ENCODE data around the gene BMPR1B.

BMPR1B gene

GRCh38 chr4:94995684-94996394 lies 238.1 kb downstream of the BMPR1B start:
- H3K27ac ChIP-seq = peak overlapping the region; percentile 71
- TF ChIP-seq CTCF (IDR thresholded peaks at IDR 0.05) (no peak), ZFX (IDR thresholded peaks at IDR 0.05; ENCODE audit: borderline replicate concordance) (no peak)

GRCh38 chr4:95000076-95000648 lies 242.4 kb downstream of the BMPR1B start:
- H3K27ac ChIP-seq = no peak overlapping the region
- TF ChIP-seq CTCF (IDR thresholded peaks at IDR 0.05) (no peak), ZFX (IDR thresholded peaks at IDR 0.05; ENCODE audit: borderline replicate concordance) (no peak)

GRCh38 chr4:95004912-95005311 lies 247.2 kb downstream of the BMPR1B start:
- no peak overlapping the region for H3K27ac ChIP-seq
- TF ChIP-seq CTCF (IDR thresholded peaks at IDR 0.05) = no peak
- TF ChIP-seq ZFX (IDR thresholded peaks at IDR 0.05; ENCODE audit: borderline replicate concordance) = no peak

GRCh38 chr4:95007998-95008397 lies 250.2 kb downstream of the BMPR1B start:
- H3K27ac ChIP-seq = no peak overlapping the region
- TF ChIP-seq CTCF (IDR thresholded peaks at IDR 0.05) (no peak), ZFX (IDR thresholded peaks at IDR 0.05; ENCODE audit: borderline replicate concordance) (no peak)

GRCh38 chr4:95013236-95013635 lies 255.5 kb downstream of the BMPR1B start:
- TF ChIP-seq ZFX (IDR thresholded peaks at IDR 0.05; ENCODE audit: borderline replicate concordance) = no peak
- no peak overlapping the region for H3K27ac ChIP-seq

- H3K27ac ChIP-seq = no peak overlapping the region
- TF ChIP-seq ZFX (IDR thresholded peaks at IDR 0.05; ENCODE audit: borderline replicate concordance) = no peak
- TF ChIP-seq CTCF (IDR thresholded peaks at IDR 0.05) = no peak
Observed at GRCh38 chr4:95014068-95014467, 256.3 kb downstream of the BMPR1B start.

GRCh38 chr4:95017305-95018064 lies 259.7 kb downstream of the BMPR1B start:
- TF ChIP-seq CTCF (IDR thresholded peaks at IDR 0.05) (no peak), ZFX (IDR thresholded peaks at IDR 0.05; ENCODE audit: borderline replicate concordance) (no peak)
- H3K27ac ChIP-seq = no peak overlapping the region
